ENCODE results near the gene CDH12. TPM values are rescaled to one million over a fixed set of nuclear protein-coding genes. Genes with fewer than 3 reads are reported as not detected.

CDH12 gene
- total and polyA plus RNA-seq, 2 experiments from 2014 or later, result not detected

GRCh38 chr5:22693121-22693520 is 160.0 kb downstream of the CDH12 start:
- H3K79me2 ChIP-seq (ENCODE audit: insufficient read depth), result no peaks in the 10 kb centered on the region
- no peaks in the 10 kb centered on the region for H3K36me3 ChIP-seq (ENCODE audit: low read depth)
- no peak overlapping the region for H2AFZ ChIP-seq
- no peaks in the 10 kb centered on the region for H3F3A ChIP-seq (ENCODE audit: insufficient read depth)
- no peak overlapping the region for H3K4me3 ChIP-seq
- no peaks in the 10 kb centered on the region for H3K9me2 ChIP-seq (ENCODE audit: insufficient read depth)
- no peak for DNase-seq
- no peaks in the 10 kb centered on the region for H3K4me1 ChIP-seq (ENCODE audit: insufficient read depth)
- no peaks in the 10 kb centered on the region for H3K27me3 ChIP-seq (replicated peaks; ENCODE audit: insufficient read depth)
- no peaks in the 10 kb centered on the region for H3K9me3 ChIP-seq (ENCODE audit: low read depth)
- H3K27ac ChIP-seq, result no peak overlapping the region
- 16 to 18% methylated on average over 4 of the region's 4 CpGs for WGBS, 2 experiments (ENCODE audit: low coverage in 1 of 2, low lambda C conversion rate in 2 of 2, missing lambda C conversion rate in 2 of 2)
- H3K4me2 ChIP-seq (ENCODE audit: unreplicated experiment), result no peak overlapping the region
- no peaks in the 10 kb centered on the region for H4K20me1 ChIP-seq (ENCODE audit: insufficient read depth)
- H3K9ac ChIP-seq, result no peak overlapping the region
- in situ Hi-C loops (cut with MboI), result no loop called here
- TF ChIP-seq EZH2 (IDR thresholded peaks at IDR 0.05; ENCODE audit: insufficient read depth, poor library complexity, severe bottlenecking) (no peak), EZH2phosphoT487 (IDR thresholded peaks at IDR 0.05; ENCODE audit: insufficient read depth, low read depth) (no peak)

- Histone ChIP-seq H3K9me3 (ENCODE audit: low read depth) (no peaks in the 10 kb centered on the region), H3K27ac (no peak overlapping the region), H3K4me3 (no peak overlapping the region), H2AFZ (no peak overlapping the region), H3K79me2 (ENCODE audit: insufficient read depth) (no peaks in the 10 kb centered on the region), H3K36me3 (ENCODE audit: low read depth) (no peaks in the 10 kb centered on the region), H4K20me1 (ENCODE audit: insufficient read depth) (no peaks in the 10 kb centered on the region), H3K4me1 (ENCODE audit: insufficient read depth) (no peaks in the 10 kb centered on the region), H3K27me3 (replicated peaks; ENCODE audit: insufficient read depth) (no peaks in the 10 kb centered on the region), H3K9me2 (ENCODE audit: insufficient read depth) (no peaks in the 10 kb centered on the region), H3K4me2 (ENCODE audit: unreplicated experiment) (no peak overlapping the region), H3F3A (ENCODE audit: insufficient read depth) (no peaks in the 10 kb centered on the region), H3K9ac (no peak overlapping the region)
- in situ Hi-C loops (cut with MboI), result no loop called here
- DNase-seq, result no peak
- TF ChIP-seq EZH2 (IDR thresholded peaks at IDR 0.05; ENCODE audit: insufficient read depth, poor library complexity, severe bottlenecking) (no peak), EZH2phosphoT487 (IDR thresholded peaks at IDR 0.05; ENCODE audit: insufficient read depth, low read depth) (no peak)
- 0 to 3% methylated on average over 2 of the region's 2 CpGs for WGBS, 2 experiments (ENCODE audit: low coverage in 1 of 2, low lambda C conversion rate in 2 of 2, missing lambda C conversion rate in 2 of 2)
Measured at GRCh38 chr5:22683050-22683449, 170.1 kb downstream of the CDH12 start.

GRCh38 chr5:22678886-22679285 is 174.3 kb downstream of the CDH12 start:
- Histone ChIP-seq H3K9me3 (ENCODE audit: low read depth) (no peaks in the 10 kb centered on the region), H2AFZ (no peak overlapping the region), H3K36me3 (ENCODE audit: low read depth) (no peaks in the 10 kb centered on the region), H3K9me2 (ENCODE audit: insufficient read depth) (no peaks in the 10 kb centered on the region), H3K9ac (no peak overlapping the region), H3K4me2 (ENCODE audit: unreplicated experiment) (no peak overlapping the region), H3K27ac (no peak overlapping the region), H3K4me1 (ENCODE audit: insufficient read depth) (no peaks in the 10 kb centered on the region), H3K79me2 (ENCODE audit: insufficient read depth) (no peaks in the 10 kb centered on the region), H3K27me3 (replicated peaks; ENCODE audit: insufficient read depth) (no peaks in the 10 kb centered on the region), H3F3A (ENCODE audit: insufficient read depth) (no peaks in the 10 kb centered on the region), H3K4me3 (no peak overlapping the region), H4K20me1 (ENCODE audit: insufficient read depth) (no peaks in the 10 kb centered on the region)
- DNase-seq, result no peak
- WGBS, 2 experiments (ENCODE audit: low coverage in 1 of 2, low lambda C conversion rate in 2 of 2, missing lambda C conversion rate in 2 of 2), result 12 to 18% methylated on average over 3 of the region's 3 CpGs
- TF ChIP-seq EZH2phosphoT487 (IDR thresholded peaks at IDR 0.05; ENCODE audit: insufficient read depth, low read depth) (no peak), EZH2 (IDR thresholded peaks at IDR 0.05; ENCODE audit: insufficient read depth, poor library complexity, severe bottlenecking) (no peak)
- in situ Hi-C loops (cut with MboI), result no loop called here

GRCh38 chr5:22673131-22673530 is 180.0 kb downstream of the CDH12 start:
- no peak overlapping the region for H3K9ac ChIP-seq
- no peak overlapping the region for H2AFZ ChIP-seq
- no peaks in the 10 kb centered on the region for H3K4me1 ChIP-seq (ENCODE audit: insufficient read depth)
- H3K36me3 ChIP-seq (ENCODE audit: low read depth), result no peaks in the 10 kb centered on the region
- no peak for TF ChIP-seq EZH2phosphoT487 (IDR thresholded peaks at IDR 0.05; ENCODE audit: insufficient read depth, low read depth)
- no peak for TF ChIP-seq EZH2 (IDR thresholded peaks at IDR 0.05; ENCODE audit: insufficient read depth, poor library complexity, severe bottlenecking)
- DNase-seq, result no peak
- in situ Hi-C loops (cut with MboI), result no loop called here
- H3K9me2 ChIP-seq (ENCODE audit: insufficient read depth), result no peaks in the 10 kb centered on the region
- no peaks in the 10 kb centered on the region for H3K9me3 ChIP-seq (ENCODE audit: low read depth)
- H3F3A ChIP-seq (ENCODE audit: insufficient read depth), result no peaks in the 10 kb centered on the region
- H3K4me3 ChIP-seq, result no peak overlapping the region
- no peaks in the 10 kb centered on the region for H4K20me1 ChIP-seq (ENCODE audit: insufficient read depth)
- H3K4me2 ChIP-seq (ENCODE audit: unreplicated experiment), result no peak overlapping the region
- no peaks in the 10 kb centered on the region for H3K79me2 ChIP-seq (ENCODE audit: insufficient read depth)
- H3K27me3 ChIP-seq (replicated peaks; ENCODE audit: insufficient read depth), result no peaks in the 10 kb centered on the region
- H3K27ac ChIP-seq, result no peak overlapping the region

- H3K79me2 ChIP-seq (ENCODE audit: insufficient read depth), result no peaks in the 10 kb centered on the region
- in situ Hi-C loops (cut with MboI), result no loop called here
- no peak for DNase-seq
- TF ChIP-seq EZH2phosphoT487 (IDR thresholded peaks at IDR 0.05; ENCODE audit: insufficient read depth, low read depth) (no peak), EZH2 (IDR thresholded peaks at IDR 0.05; ENCODE audit: insufficient read depth, poor library complexity, severe bottlenecking) (no peak)
- H3K4me3 ChIP-seq, result no peak overlapping the region
- no peaks in the 10 kb centered on the region for H3F3A ChIP-seq (ENCODE audit: insufficient read depth)
- no peak overlapping the region for H3K9ac ChIP-seq
- H2AFZ ChIP-seq, result no peak overlapping the region
- H3K9me2 ChIP-seq (ENCODE audit: insufficient read depth), result no peaks in the 10 kb centered on the region
- no peak overlapping the region for H3K4me2 ChIP-seq (ENCODE audit: unreplicated experiment)
- no peak overlapping the region for H3K27ac ChIP-seq
- no peaks in the 10 kb centered on the region for H3K27me3 ChIP-seq (replicated peaks; ENCODE audit: insufficient read depth)
- H4K20me1 ChIP-seq (ENCODE audit: insufficient read depth), result no peaks in the 10 kb centered on the region
- H3K4me1 ChIP-seq (ENCODE audit: insufficient read depth), result no peaks in the 10 kb centered on the region
- 16 to 19% methylated on average over 4 of the region's 4 CpGs for WGBS, 2 experiments (ENCODE audit: low coverage in 1 of 2, low lambda C conversion rate in 2 of 2, missing lambda C conversion rate in 2 of 2)
- H3K9me3 ChIP-seq (ENCODE audit: low read depth), result no peaks in the 10 kb centered on the region
- no peaks in the 10 kb centered on the region for H3K36me3 ChIP-seq (ENCODE audit: low read depth)
Measured at GRCh38 chr5:22669345-22669744, 183.8 kb downstream of the CDH12 start.
